GM12891 (cell line): Measurements from ENCODE around the gene CTSF.

Source experiments
- DNase-seq: peaks from one replicate; pipeline ENCODE4 v3.0.0; 2011; ENCODE audit warnings: low spot score; ENCODE audit not compliant: insufficient read length
- FAIRE-seq: peaks from 2 replicates; lab custom pipeline; 2011; peaks lifted over from hg19 to GRCh38; lab: Jason Lieb, UNC
- PAX5 ChIP-seq: IDR thresholded peaks from 2 replicates; pipeline ENCODE4 v1.6.1; 2011; ENCODE audit warnings: low read length, moderate library complexity, mild to moderate bottlenecking; ENCODE audit not compliant: insufficient read depth, severe bottlenecking
- POLR2A ChIP-seq: IDR thresholded peaks from 2 replicates; pipeline ENCODE4 v1.6.1; 2011; ENCODE audit warnings: low read depth, low read length, control low read depth
- POLR2AphosphoS5 ChIP-seq: IDR thresholded peaks from 2 replicates; pipeline ENCODE4 v1.6.1; 2011; ENCODE audit warnings: low read depth, low read length, control low read depth
- POU2F2 ChIP-seq: IDR thresholded peaks from 2 replicates; pipeline ENCODE4 v1.6.1; 2011; ENCODE audit warnings: low read depth, mild to moderate bottlenecking, control low read depth, low read length, moderate library complexity
- SPI1 ChIP-seq: IDR thresholded peaks from 2 replicates; pipeline ENCODE4 v1.6.1; 2011; ENCODE audit warnings: low read depth, low read length, control low read depth
- TAF1 ChIP-seq: IDR thresholded peaks from 2 replicates; pipeline ENCODE4 v1.6.1; 2011; ENCODE audit warnings: low read depth, low read length, control low read depth

CTSF gene

DNA sequence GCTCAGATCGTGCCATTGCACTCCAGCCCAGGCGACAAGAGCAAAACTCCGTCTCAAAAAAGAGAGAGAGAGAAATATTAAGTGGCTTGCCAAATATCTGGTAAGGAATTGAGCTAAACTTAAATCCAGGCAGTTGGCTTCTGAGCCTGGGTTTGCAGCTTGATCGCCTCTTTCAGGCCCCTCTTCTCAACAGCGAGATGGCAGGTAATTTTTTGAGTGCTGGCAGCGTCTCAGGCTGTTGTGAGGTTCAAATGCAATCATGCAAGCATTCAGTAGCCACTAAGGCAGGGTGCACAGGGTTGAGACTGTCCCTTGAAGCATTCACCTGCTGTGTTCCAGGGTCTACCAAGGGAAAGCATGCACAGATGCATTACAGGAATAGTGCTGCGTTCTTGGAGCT lies 670 bp upstream of the CTSF start:
- FAIRE-seq, result no peak
- DNase-seq, result no peak
- TF ChIP-seq SPI1, result no peak
- TF ChIP-seq POLR2AphosphoS5, result no peak
- no peak for TF ChIP-seq TAF1
- TF ChIP-seq POU2F2, result no peak
- TF ChIP-seq POLR2A, result no peak
- no peak for TF ChIP-seq PAX5

DNA sequence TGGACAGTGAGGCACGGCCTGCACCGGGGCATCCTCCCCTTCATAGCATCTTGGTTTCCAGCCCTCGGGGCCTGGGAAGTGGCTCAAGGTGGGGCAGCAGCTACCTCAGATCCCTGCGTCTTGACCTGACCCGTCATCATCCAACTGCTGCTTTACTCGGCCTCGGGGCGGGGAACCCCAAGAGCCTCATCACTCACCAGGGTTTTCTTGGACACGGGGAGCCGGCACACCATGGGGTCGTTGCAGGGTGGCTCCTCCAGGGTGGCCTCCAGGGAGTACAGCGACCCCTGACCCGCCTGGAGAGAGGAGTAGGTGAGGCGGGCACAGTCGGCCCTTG lies 651 bp downstream of the CTSF start:
- no peak for TF ChIP-seq POU2F2
- no peak for TF ChIP-seq SPI1
- no peak for TF ChIP-seq POLR2AphosphoS5
- no peak for TF ChIP-seq TAF1
- TF ChIP-seq POLR2A, result no peak
- FAIRE-seq, result no peak
- no peak for DNase-seq

DNA sequence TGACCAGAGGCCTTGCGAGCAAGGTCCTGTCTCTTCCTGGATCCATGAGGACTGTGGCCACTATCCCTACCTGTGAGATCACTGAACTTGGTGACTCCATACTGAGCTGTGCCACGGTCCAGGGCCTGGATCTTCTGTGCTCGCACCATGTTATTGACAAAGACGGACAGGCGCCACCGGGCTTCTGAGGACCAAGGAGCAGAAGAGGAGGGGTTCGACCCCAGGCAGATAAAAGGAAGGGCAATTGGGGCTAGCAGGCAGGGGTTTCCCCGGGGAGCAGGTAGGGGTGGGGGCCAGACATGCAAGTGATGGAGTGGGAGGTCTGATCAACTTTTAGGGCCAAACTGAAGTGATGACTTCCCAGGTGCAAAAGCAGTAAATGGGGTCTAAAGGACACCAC lies 2.2 kb downstream of the CTSF start:
- FAIRE-seq, result no peak
- TF ChIP-seq SPI1 (no peak), PAX5 (no peak), POLR2AphosphoS5 (no peak), POU2F2 (no peak), POLR2A (no peak), TAF1 (no peak)
- DNase-seq, result no peak

DNA sequence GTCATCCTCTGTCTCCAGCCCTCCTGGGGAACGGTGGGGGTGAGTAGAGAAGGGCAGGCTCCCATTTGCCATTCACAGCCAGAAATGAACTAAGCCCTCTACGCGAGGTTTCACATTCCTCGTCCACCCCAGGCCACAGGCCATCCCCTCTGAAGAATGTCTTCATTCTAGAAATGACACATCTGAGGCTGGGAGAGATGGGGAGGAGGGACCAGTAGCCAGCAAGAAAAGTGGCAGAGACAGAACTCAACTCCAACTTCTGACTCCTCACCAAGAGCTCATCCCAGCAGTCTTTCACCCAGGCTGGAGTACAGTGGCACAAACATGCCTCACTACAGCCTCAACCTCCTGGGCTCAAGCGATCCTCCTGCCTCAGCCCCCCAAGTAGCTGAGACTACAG lies 3.4 kb downstream of the CTSF start:
- FAIRE-seq, result no peak
- no peak for DNase-seq

DNA sequence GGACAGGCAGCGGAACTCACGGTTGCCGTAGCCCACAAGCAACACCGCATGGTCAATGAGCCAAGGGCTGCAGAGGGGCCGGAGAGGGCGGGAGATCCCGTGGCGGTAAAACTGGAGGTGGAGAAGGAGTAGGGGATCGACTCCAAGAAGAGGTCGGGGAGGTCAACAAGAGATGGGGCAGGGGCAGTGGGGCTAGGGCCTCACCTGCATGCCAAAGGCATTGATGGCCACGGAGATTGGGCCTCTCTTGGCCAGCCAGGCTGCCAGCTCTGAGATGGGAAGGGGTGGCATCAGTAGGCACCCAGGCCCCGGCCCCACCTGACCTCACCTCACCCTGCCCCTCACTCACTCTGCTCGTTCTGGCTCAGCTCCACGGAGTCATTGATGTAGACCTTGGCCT lies 3.9 kb downstream of the CTSF start:
- DNase-seq (no peak), FAIRE-seq (no peak)
- TF ChIP-seq POLR2A (no peak), PAX5 (no peak), SPI1 (no peak), TAF1 (no peak), POLR2AphosphoS5 (no peak), POU2F2 (no peak)

More for the DNA sequence above, 3.4 kb downstream of the CTSF start:
- TF ChIP-seq POLR2A (no peak), PAX5 (no peak), POLR2AphosphoS5 (no peak), SPI1 (no peak), TAF1 (no peak)

DNA sequence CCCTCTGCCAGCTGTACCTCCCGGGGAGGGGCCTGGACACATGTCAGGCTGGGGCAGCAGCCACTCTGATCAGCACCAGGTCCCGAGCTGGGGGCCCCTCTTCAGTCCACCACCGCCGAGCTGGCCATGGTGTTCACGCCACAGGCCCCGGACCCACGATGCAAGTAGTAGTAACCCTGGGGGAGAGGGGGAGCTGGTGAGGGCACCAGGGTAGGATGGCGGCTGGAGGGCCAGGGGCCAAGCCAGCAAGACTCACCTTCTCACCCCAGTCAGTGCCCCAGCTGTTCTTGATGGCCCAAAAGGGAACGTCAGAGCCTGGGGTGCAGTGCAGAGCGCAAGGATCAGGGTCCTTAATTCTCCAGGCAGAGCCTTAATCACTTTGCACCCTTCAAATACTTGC lies 4.6 kb downstream of the CTSF start:
- TF ChIP-seq POU2F2 (no peak), PAX5 (no peak), POLR2AphosphoS5 (no peak), SPI1 (no peak), POLR2A (no peak), TAF1 (no peak)
- FAIRE-seq, result no peak

DNA sequence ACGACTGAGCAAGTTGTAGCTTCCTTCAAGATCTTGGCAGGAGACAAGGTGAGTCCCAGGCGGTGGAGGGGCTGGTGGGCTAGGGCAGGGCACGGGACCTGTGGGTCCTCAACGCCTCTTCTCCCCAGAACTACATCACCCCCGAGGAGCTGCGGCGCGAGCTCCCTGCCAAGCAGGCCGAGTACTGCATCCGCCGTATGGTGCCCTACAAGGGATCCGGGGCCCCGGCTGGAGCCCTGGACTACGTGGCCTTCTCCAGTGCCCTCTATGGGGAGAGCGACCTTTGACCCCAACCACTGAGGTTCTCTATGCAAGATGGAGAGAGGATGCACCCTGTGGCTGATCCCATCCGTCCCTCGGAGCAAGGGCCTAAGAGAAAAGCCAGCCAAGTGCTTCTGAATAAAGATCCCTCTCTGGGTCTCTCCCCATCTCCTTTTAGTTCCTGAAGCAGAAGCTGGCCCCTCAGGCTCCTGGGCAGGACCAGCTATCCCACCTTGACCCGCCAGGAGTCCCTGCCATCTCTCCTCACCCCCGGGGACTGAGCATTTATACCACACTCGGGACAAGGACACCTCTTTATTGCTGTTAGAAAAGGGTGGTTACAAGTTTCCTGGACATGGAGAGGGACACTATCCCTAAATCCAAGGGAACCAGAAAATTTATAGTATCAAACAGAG lies 5.4 kb downstream of the CTSF start:
- DNase-seq, result no peak
- no peak for TF ChIP-seq POU2F2
- TF ChIP-seq TAF1, result no peak
- TF ChIP-seq POLR2A, result no peak
- TF ChIP-seq SPI1, result no peak
- TF ChIP-seq PAX5, result no peak
- TF ChIP-seq POLR2AphosphoS5, result no peak
- FAIRE-seq, result no peak

More for the DNA sequence above, 4.6 kb downstream of the CTSF start:
- DNase-seq, result no peak

DNA sequence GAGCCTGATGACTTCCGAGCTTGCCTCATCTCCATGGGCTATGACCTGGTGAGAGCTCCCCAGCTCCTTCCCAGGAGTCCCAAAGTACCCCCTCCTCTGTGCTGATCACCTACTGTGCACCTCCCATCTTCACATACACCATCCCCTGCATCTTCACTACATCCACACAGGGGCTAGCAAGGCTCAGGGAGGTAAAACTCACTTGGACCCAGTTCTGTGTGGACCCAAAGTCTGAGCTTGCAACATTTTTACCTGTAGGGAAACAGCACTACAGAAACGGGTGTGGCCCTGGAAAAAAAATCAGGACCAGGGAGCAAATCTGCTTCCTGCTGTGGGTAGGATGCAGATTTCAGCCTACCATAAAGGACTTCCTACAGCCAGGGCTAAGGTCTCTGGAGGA lies 6.1 kb downstream of the CTSF start:
- no peak for TF ChIP-seq PAX5
- TF ChIP-seq POU2F2, result no peak
- TF ChIP-seq POLR2AphosphoS5, result no peak
- TF ChIP-seq POLR2A, result no peak
- TF ChIP-seq TAF1, result no peak
- TF ChIP-seq SPI1, result no peak
- FAIRE-seq (no peak), DNase-seq (no peak)

DNA sequence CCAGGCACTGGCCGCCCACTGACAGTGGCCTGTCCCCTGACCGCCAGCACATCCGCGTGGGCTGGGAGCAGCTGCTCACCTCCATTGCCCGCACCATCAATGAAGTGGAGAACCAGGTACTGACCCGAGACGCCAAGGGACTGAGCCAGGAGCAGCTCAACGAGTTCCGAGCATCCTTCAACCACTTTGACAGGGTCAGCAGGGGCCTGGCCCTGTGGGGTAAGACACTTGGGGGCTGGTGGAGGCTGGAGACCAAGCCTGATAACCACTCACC lies 6.5 kb downstream of the CTSF start:
- no peak for DNase-seq
- no peak for TF ChIP-seq POLR2A
- TF ChIP-seq PAX5, result no peak
- TF ChIP-seq SPI1, result no peak
- TF ChIP-seq POLR2AphosphoS5, result no peak
- no peak for TF ChIP-seq POU2F2
- TF ChIP-seq TAF1, result no peak
- FAIRE-seq, result no peak
